Osteoblast (primary cell): ENCODE results near the gene ERBB4. TPM values are rescaled to one million over a fixed set of nuclear protein-coding genes. Genes with fewer than 3 reads are reported as not detected.

Source experiments
- DNase-seq: peaks from one replicate; pipeline ENCODE4 v3.0.0; 2011; ENCODE audit warnings: low spot score, mixed read lengths; ENCODE audit not compliant: insufficient read length; ENCODE audit errors: missing footprints
- H2AFZ ChIP-seq: 2 replicates; pipeline ENCODE4 v1.6.0; 2011; ENCODE audit warnings: mild to moderate bottlenecking, low read length
- H3K27ac ChIP-seq: 2 replicates; pipeline ENCODE4 v1.5.1; 2011; ENCODE audit warnings: mild to moderate bottlenecking, low read depth, low read length, moderate library complexity
- H3K27me3 ChIP-seq: 2 replicates; pipeline ENCODE4 v1.6.0; 2012; ENCODE audit warnings: mild to moderate bottlenecking, control low read depth, inconsistent platforms, low read length, moderate library complexity; ENCODE audit not compliant: insufficient read depth
- H3K36me3 ChIP-seq: 2 replicates; pipeline ENCODE4 v1.5.1; 2011; ENCODE audit warnings: mild to moderate bottlenecking, low read length, control low read depth, moderate library complexity; ENCODE audit not compliant: insufficient read depth
- H3K4me1 ChIP-seq: 2 replicates; pipeline ENCODE4 v1.5.1; 2011; ENCODE audit warnings: mild to moderate bottlenecking, low read length, control low read depth, moderate library complexity; ENCODE audit not compliant: insufficient read depth
- H3K4me2 ChIP-seq: 2 replicates; pipeline ENCODE4 v1.6.0; 2011; ENCODE audit warnings: mild to moderate bottlenecking, low read length; ENCODE audit not compliant: insufficient read depth
- H3K4me3 ChIP-seq: fragments of 200-600 bp; sonication (generic); 3 replicates; pipeline ENCODE4 v1.5.1; 2012; ENCODE audit warnings: mild to moderate bottlenecking, low read length, inconsistent platforms; ENCODE audit not compliant: insufficient read depth
- H3K79me2 ChIP-seq: 2 replicates; pipeline ENCODE4 v1.6.0; 2012; ENCODE audit warnings: mild to moderate bottlenecking, low read length, control low read depth, inconsistent platforms; ENCODE audit not compliant: insufficient read depth
- H3K9me3 ChIP-seq: 2 replicates; pipeline ENCODE4 v1.5.1; 2011; ENCODE audit warnings: low read depth, low read length, control low read depth
- H4K20me1 ChIP-seq: 2 replicates; pipeline ENCODE4 v1.6.0; 2012; ENCODE audit warnings: mild to moderate bottlenecking, low read length, control low read depth; ENCODE audit not compliant: insufficient read depth
- CTCF ChIP-seq: IDR thresholded peaks from 2 replicates; pipeline ENCODE4 v1.5.1; 2011; ENCODE audit warnings: mild to moderate bottlenecking, low read depth, low read length, moderate library complexity; ENCODE audit errors: extremely low read depth
- total RNA-seq: library from RNA; depleted of rRNA; stranded (reverse); fragments of >200 nt; gene quantifications from 2 replicates; pipeline ENCODE4 v1.2.3, GENCODE V29; 2012

Gene ERBB4
- total RNA-seq, 1 donor: under 0.01 TPM

- Histone ChIP-seq H3K4me1 (no peaks in the 10 kb centered on the region), H3K27ac (no peak overlapping the region), H3K9me3 (no peaks in the 10 kb centered on the region), H3K27me3 (no peaks in the 10 kb centered on the region), H3K4me3 (no peak overlapping the region), H2AFZ (no peak overlapping the region), H3K36me3 (no peaks in the 10 kb centered on the region), H4K20me1 (no peaks in the 10 kb centered on the region), H3K79me2 (no peaks in the 10 kb centered on the region), H3K4me2 (no peak overlapping the region)
- DNase-seq: no peak
- TF ChIP-seq CTCF: no peak
These were observed 1044.1 kb downstream of the ERBB4 start for GRCh38 chr2:211494536-211494935.

- Histone ChIP-seq H4K20me1 (no peaks in the 10 kb centered on the region), H3K36me3 (no peaks in the 10 kb centered on the region), H2AFZ (no peak overlapping the region), H3K4me2 (no peak overlapping the region), H3K9me3 (no peaks in the 10 kb centered on the region), H3K79me2 (no peaks in the 10 kb centered on the region), H3K27me3 (no peaks in the 10 kb centered on the region), H3K4me1 (no peaks in the 10 kb centered on the region), H3K27ac (no peak overlapping the region), H3K4me3 (no peak overlapping the region)
- no peak for TF ChIP-seq CTCF
- no peak for DNase-seq
These were observed 1044.5 kb downstream of the ERBB4 start for GRCh38 chr2:211494085-211494484.

GRCh38 chr2:211487733-211488132 is 1050.9 kb downstream of the ERBB4 start:
- DNase-seq: no peak

GRCh38 chr2:211479536-211480150 is 1059.0 kb downstream of the ERBB4 start:
- Histone ChIP-seq H3K9me3 (no peaks in the 10 kb centered on the region), H3K79me2 (no peaks in the 10 kb centered on the region), H3K36me3 (no peaks in the 10 kb centered on the region), H3K4me2 (no peak overlapping the region), H3K27me3 (no peaks in the 10 kb centered on the region), H3K4me3 (no peak overlapping the region), H3K4me1 (no peaks in the 10 kb centered on the region), H2AFZ (no peak overlapping the region), H4K20me1 (no peaks in the 10 kb centered on the region), H3K27ac (no peak overlapping the region)
- no peak for DNase-seq
- TF ChIP-seq CTCF: no peak

More at GRCh38 chr2:211487733-211488132, 1050.9 kb downstream of the ERBB4 start:
- H4K20me1 ChIP-seq: no peaks in the 10 kb centered on the region
- H3K4me2 ChIP-seq: no peak overlapping the region
- no peak overlapping the region for H3K4me3 ChIP-seq
- H2AFZ ChIP-seq: no peak overlapping the region
- no peak for TF ChIP-seq CTCF
- no peak overlapping the region for H3K27ac ChIP-seq
- no peaks in the 10 kb centered on the region for H3K4me1 ChIP-seq
- no peaks in the 10 kb centered on the region for H3K9me3 ChIP-seq
- H3K79me2 ChIP-seq: no peaks in the 10 kb centered on the region
- H3K36me3 ChIP-seq: no peaks in the 10 kb centered on the region
- no peaks in the 10 kb centered on the region for H3K27me3 ChIP-seq
